Nephron (organoid): Measurements from ENCODE around the gene LRRC52.
"Not testable (repeated sequence)": the region's sequence is repeated elsewhere in the genome, so short reads cannot be mapped to it uniquely, and the experiment has no call there.

ENCODE experiments used
- H3K27ac Mint-ChIP-seq, 3 experiments: 2 replicates each; pipeline ENCODE4 v1.8.0; 2020; ENCODE audit warnings: mixed read lengths in 3 of 3, mild to moderate bottlenecking in 2 of 3, moderate library complexity in 1 of 3
- H3K27me3 Mint-ChIP-seq: 2 replicates; pipeline ENCODE4 v1.8.0; 2021; ENCODE audit warnings: low read depth, mild to moderate bottlenecking, moderate library complexity, mixed read lengths
- H3K36me3 Mint-ChIP-seq: 2 replicates; pipeline ENCODE4 v1.8.0; 2020; ENCODE audit warnings: low read depth, mixed read lengths
- H3K4me1 Mint-ChIP-seq: 2 replicates; pipeline ENCODE4 v1.8.0; 2020; ENCODE audit warnings: mixed read lengths
- H3K4me3 Mint-ChIP-seq, 3 experiments: 2 replicates each; pipeline ENCODE4 v1.8.0; 2020; ENCODE audit warnings: mild to moderate bottlenecking in 3 of 3, mixed read lengths in 3 of 3, moderate library complexity in 2 of 3
- H3K9me3 Mint-ChIP-seq: 2 replicates; pipeline ENCODE4 v1.8.0; 2020; ENCODE audit warnings: mixed read lengths
- CTCF ChIP-seq, 3 experiments: fragments of 200-600 bp; sonication (generic); IDR thresholded peaks; one replicate each; pipeline ENCODE4 v1.5.0; 2021; ENCODE audit warnings: antibody characterized with exemption in 3 of 3; ENCODE audit not compliant: unreplicated experiment in 3 of 3

Gene LRRC52

GRCh38 chr1:165597883-165598675 is 54.3 kb downstream of the LRRC52 start:
- Mint-ChIP-seq H3K9me3 (no peaks in the 10 kb centered on the region), H3K27ac (peak overlapping the region; percentile 73 to 87 (median 84)), H3K36me3 (no peaks in the 10 kb centered on the region), H3K4me1 (peaks cover 18% of the 10 kb centered on the region), H3K27me3 (peaks cover 24% of the 10 kb centered on the region), H3K4me3 (peak overlapping the region; percentile 88 to 89 (median 88))
- no peak for TF ChIP-seq CTCF (IDR thresholded peaks at IDR 0.05; ENCODE audit: unreplicated experiment in 3 of 3)

- Mint-ChIP-seq H3K27ac (peak overlapping the region; percentile 73 to 87 (median 84)), H3K4me3 (peak overlapping the region; percentile 88 to 89 (median 88)), H3K27me3 (peaks cover 18% of the 10 kb centered on the region)
Measured at GRCh38 chr1:165598676-165599059, 54.9 kb downstream of the LRRC52 start.

GRCh38 chr1:165600793-165601192 is 57.0 kb downstream of the LRRC52 start:
- H3K27me3 Mint-ChIP-seq, result peaks cover 3% of the 10 kb centered on the region
- peak overlapping the region in 1 of 3 experiments; percentile 56 for H3K4me3 Mint-ChIP-seq
- H3K9me3 Mint-ChIP-seq, result no peaks in the 10 kb centered on the region
- no peak for TF ChIP-seq CTCF (IDR thresholded peaks at IDR 0.05; ENCODE audit: unreplicated experiment in 3 of 3)
- H3K36me3 Mint-ChIP-seq, result no peaks in the 10 kb centered on the region
- peaks cover 18% of the 10 kb centered on the region for H3K4me1 Mint-ChIP-seq
- no peak overlapping the region for H3K27ac Mint-ChIP-seq

More at GRCh38 chr1:165598676-165599059, 54.9 kb downstream of the LRRC52 start:
- Mint-ChIP-seq H3K36me3 (no peaks in the 10 kb centered on the region), H3K4me1 (peaks cover 18% of the 10 kb centered on the region), H3K9me3 (no peaks in the 10 kb centered on the region)
- no peak for TF ChIP-seq CTCF (IDR thresholded peaks at IDR 0.05; ENCODE audit: unreplicated experiment in 3 of 3)

GRCh38 chr1:165603810-165604209 is 60.0 kb downstream of the LRRC52 start:
- Mint-ChIP-seq H3K4me1 (peaks cover 3% of the 10 kb centered on the region), H3K4me3 (no peak overlapping the region), H3K27ac (no peak overlapping the region), H3K27me3 (no peaks in the 10 kb centered on the region), H3K9me3 (no peaks in the 10 kb centered on the region), H3K36me3 (no peaks in the 10 kb centered on the region)
- no peak for TF ChIP-seq CTCF (IDR thresholded peaks at IDR 0.05; ENCODE audit: unreplicated experiment in 3 of 3)

- no peak for TF ChIP-seq CTCF (IDR thresholded peaks at IDR 0.05; ENCODE audit: unreplicated experiment in 3 of 3)
- H3K4me1 Mint-ChIP-seq, result no peaks in the 10 kb centered on the region
- H3K27ac Mint-ChIP-seq, result no peak overlapping the region
- no peak overlapping the region for H3K4me3 Mint-ChIP-seq
- no peaks in the 10 kb centered on the region for H3K36me3 Mint-ChIP-seq
- H3K9me3 Mint-ChIP-seq, result no peaks in the 10 kb centered on the region
- H3K27me3 Mint-ChIP-seq, result no peaks in the 10 kb centered on the region
Measured at GRCh38 chr1:165605246-165605645, 61.4 kb downstream of the LRRC52 start.

GRCh38 chr1:165606676-165607075 is 62.9 kb downstream of the LRRC52 start:
- H3K27me3 Mint-ChIP-seq, H3K36me3 Mint-ChIP-seq, H3K4me1 Mint-ChIP-seq, H3K9me3 Mint-ChIP-seq, H3K4me3 Mint-ChIP-seq, H3K27ac Mint-ChIP-seq: not testable (repeated sequence)
